AG04449 (cell line): Measurements from ENCODE around the gene TYMS.

ENCODE experiments used
- CTCF ChIA-PET: fragments of 350-600 bp; formaldehyde crosslinking; extraction: SDS; loops from one replicate; lab custom pipeline; 2021; ENCODE audit warnings: antibody characterized with exemption; lab: Yijun Ruan, JAX
- POLR2A ChIA-PET: fragments of 400-600, 350-600 bp; formaldehyde crosslinking; extraction: SDS; loops from one replicate; lab custom pipeline; 2020; ENCODE audit warnings: antibody characterized with exemption, inconsistent platforms; lab: Yijun Ruan, JAX
- DNase-seq: peaks from one replicate; pipeline ENCODE4 v3.0.0-alpha.2; 2010; ENCODE audit warnings: low read depth, low spot score
- H3K4me3 ChIP-seq: 2 replicates; pipeline ENCODE4 v1.5.1; 2011; ENCODE audit warnings: low read depth, mild to moderate bottlenecking, control low read depth, low read length
- TF ChIP-seq, protein P1 (sequence below): IDR thresholded peaks from one replicate; pipeline ENCODE4 v1.5.1; 2011; ENCODE audit warnings: mild to moderate bottlenecking, moderate library complexity, low read length, control low read depth, inconsistent platforms; ENCODE audit not compliant: insufficient read depth; ENCODE audit errors: missing control alignments

The TYMS gene

DNA sequence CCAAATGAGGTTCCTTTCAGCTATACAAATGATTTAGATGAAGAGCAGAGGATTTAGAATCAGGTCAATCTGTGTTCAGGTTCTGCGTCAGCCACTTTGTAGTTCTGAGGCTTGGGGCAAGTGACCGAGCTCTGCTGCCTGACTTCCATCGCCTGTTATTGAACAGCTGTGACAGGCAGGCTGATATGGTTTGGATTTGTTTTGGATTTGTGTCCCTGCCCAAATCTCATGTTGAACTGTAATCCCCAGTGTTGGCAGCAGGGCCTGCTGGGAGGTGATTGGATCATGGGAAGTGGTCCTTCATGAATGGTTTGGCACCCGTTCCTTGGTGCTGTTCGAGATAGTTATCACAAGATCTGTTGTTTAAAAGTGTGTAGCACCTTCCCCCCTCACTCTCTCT, 18.6 kb downstream of the TYMS start:
- CTCF ChIA-PET, result no interaction called here
- no peak for DNase-seq
- H3K4me3 ChIP-seq, result no peak overlapping the region
- TF ChIP-seq, protein P1, sequence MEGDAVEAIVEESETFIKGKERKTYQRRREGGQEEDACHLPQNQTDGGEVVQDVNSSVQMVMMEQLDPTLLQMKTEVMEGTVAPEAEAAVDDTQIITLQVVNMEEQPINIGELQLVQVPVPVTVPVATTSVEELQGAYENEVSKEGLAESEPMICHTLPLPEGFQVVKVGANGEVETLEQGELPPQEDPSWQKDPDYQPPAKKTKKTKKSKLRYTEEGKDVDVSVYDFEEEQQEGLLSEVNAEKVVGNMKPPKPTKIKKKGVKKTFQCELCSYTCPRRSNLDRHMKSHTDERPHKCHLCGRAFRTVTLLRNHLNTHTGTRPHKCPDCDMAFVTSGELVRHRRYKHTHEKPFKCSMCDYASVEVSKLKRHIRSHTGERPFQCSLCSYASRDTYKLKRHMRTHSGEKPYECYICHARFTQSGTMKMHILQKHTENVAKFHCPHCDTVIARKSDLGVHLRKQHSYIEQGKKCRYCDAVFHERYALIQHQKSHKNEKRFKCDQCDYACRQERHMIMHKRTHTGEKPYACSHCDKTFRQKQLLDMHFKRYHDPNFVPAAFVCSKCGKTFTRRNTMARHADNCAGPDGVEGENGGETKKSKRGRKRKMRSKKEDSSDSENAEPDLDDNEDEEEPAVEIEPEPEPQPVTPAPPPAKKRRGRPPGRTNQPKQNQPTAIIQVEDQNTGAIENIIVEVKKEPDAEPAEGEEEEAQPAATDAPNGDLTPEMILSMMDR, result no peak
- POLR2A ChIA-PET, result no interaction called here

DNA sequence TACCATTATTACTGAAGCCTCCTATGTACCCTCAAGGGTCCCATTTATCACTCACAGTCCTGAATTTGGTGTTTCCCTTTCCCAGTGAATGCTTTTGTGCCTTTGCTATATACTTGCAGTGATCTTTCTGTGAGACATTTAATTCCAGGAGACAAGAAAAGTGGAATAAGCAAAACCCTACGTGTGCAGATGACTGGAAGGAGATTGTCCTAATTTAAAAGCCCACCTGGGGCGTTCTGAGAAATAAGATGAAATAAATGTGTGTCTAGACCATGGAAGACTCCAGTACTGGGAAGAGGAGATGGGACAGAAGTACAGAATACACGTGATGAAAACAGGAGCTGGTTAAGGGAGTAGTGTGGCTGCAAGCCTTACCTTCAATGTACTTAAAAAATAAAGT, 19.3 kb downstream of the TYMS start:
- no peak for DNase-seq
- no peak overlapping the region for H3K4me3 ChIP-seq
- POLR2A ChIA-PET, result no interaction called here
- CTCF ChIA-PET, result interaction anchor here (0.7 kb wide), 1 partner anchor 10 kb away, joined by 3 read pairs; no protein-coding TSS in a partner anchor
- TF ChIP-seq, protein P1, result no peak

DNA sequence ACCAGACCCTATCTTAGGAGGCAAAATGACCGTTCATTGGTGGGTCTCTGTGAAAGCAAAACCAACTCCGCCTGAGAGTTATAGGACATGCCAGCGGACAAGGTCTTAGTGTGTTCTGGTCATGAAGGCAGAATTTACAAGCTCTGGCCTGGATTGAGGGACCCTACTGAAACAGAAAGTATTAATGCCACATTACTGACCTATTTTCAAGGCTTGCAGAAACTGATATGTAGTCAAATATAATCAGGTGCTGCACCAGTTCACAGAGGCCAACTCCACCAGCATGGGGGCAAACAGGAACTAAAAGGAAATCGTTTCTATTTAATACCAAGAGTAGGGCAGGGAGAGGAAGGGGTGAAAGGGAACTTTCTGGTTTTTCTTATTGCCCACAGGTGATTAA, 19.7 kb downstream of the TYMS start:
- H3K4me3 ChIP-seq, result no peak overlapping the region
- ChIA-PET CTCF (interaction anchor here (0.6 to 0.7 kb wide), 2 partner anchors 10 to 53 kb away, joined by 3 read pairs; no protein-coding TSS in a partner anchor), POLR2A (no interaction called here)
- no peak for DNase-seq
- TF ChIP-seq, protein P1, result no peak

DNA sequence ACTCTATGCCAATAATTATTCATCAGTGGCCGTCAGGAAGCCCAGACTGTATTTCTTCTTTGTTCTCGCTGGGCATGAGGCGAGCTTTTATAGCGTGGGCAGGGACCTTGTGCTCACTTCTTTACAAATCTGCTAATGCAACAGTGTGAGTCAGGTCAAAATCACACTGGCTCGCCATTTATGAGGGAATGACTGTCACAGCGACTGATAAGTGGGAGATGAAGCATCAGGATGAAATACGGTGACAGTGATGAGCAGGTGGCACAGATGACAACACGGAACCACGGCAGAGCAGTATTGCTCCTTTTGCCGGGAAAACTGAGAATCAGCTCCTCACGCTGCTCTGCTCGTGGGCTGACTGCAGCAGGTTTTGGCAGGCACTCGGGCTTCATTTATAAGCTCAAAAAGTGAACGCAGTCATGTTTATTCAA, 20.5 kb downstream of the TYMS start:
- CTCF ChIA-PET, result no interaction called here
- POLR2A ChIA-PET, result no interaction called here
- no peak for DNase-seq
- TF ChIP-seq, protein P1, result no peak
- no peak overlapping the region for H3K4me3 ChIP-seq

DNA sequence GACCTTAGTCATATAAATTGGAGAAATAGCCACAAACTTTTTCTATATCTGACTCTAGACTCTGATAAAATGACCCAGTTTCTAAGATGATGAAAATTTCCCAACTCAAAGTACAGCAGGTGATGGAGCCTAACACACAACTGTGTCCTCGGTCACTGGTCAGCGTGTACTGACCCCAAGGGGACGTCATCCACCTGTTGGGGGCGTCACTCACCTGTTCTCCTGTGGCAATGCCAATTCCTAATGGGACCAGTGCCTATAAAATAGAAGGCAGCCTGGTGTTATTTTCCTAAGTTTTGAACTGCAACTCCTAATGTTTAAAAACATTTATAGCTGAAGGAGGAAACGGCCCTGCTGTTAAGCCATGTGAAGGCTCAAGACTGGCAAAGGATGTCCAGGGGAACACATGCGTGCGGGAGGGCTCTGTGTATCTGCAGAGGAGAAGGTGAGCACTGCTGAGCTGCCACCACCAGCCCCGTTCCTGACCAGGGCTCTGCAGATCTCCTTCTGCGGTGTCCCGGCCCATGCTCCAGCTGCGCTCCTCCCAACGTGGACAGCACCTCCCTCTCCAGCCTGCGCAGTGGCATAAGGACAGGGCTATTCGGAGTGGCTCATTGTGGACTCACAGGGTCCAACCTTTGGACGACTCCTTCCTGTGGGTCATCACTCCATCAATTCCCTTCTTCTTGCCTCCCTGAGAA, 21.2 kb downstream of the TYMS start:
- no peak overlapping the region for H3K4me3 ChIP-seq
- POLR2A ChIA-PET, result no interaction called here
- CTCF ChIA-PET, result no interaction called here
- no peak for DNase-seq
- TF ChIP-seq, protein P1, result no peak

DNA sequence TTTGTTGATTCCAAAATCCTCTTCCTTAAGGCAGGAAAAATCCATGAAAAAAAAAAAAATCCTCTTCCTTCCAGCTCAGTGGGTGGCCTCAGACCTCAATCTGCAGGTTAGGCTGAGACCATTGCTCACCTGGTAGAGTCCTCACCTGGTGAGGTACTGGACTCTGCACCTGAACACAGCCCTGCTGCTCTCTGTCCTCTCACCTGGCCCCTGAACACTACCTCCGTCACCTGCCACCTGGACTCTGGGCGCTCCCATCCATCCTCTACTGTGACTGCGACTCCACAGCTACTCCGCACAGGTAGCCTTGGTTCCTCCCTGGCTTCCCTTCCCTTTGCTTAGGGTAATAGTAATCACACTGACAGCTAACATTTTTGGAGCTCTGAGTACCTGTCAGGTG, 22.1 kb downstream of the TYMS start:
- no peak for DNase-seq
- ChIA-PET CTCF (no interaction called here), POLR2A (no interaction called here)
- H3K4me3 ChIP-seq, result no peak overlapping the region
- TF ChIP-seq, protein P1, result no peak
